GM18517 (cell line): ENCODE results near the gene TDRKH.

Experiments
- ATAC-seq: cut with Tn5 transposase; IDR thresholded peaks from one replicate; pipeline ENCODE4 v1.9.1; 2021; ENCODE audit warnings: mild to moderate bottlenecking, moderate library complexity; ENCODE audit not compliant: unreplicated experiment

Gene TDRKH

GRCh38 chr1:151823175-151823574 is 32.9 kb upstream of the TDRKH start:
- no peak for ATAC-seq

- ATAC-seq, result no peak
Measured at GRCh38 chr1:151822404-151822803, 32.1 kb upstream of the TDRKH start.

- no peak for ATAC-seq
Measured at GRCh38 chr1:151820940-151821339, 30.6 kb upstream of the TDRKH start.

GRCh38 chr1:151819976-151820623 is 29.8 kb upstream of the TDRKH start:
- no peak for ATAC-seq

- ATAC-seq, result no peak
Measured at GRCh38 chr1:151819227-151819835, 29.0 kb upstream of the TDRKH start.

GRCh38 chr1:151817353-151817730 is 27.0 kb upstream of the TDRKH start:
- ATAC-seq, result no peak

GRCh38 chr1:151816548-151817352 is 26.4 kb upstream of the TDRKH start:
- ATAC-seq, result no peak

GRCh38 chr1:151815716-151816327 is 25.5 kb upstream of the TDRKH start:
- no peak for ATAC-seq

GRCh38 chr1:151814971-151815545 is 24.8 kb upstream of the TDRKH start:
- no peak for ATAC-seq

GRCh38 chr1:151814426-151814825 is 24.1 kb upstream of the TDRKH start:
- ATAC-seq, result no peak

- ATAC-seq, result no peak
Measured at GRCh38 chr1:151813271-151813977, 23.1 kb upstream of the TDRKH start.

- no peak for ATAC-seq
Measured at GRCh38 chr1:151811181-151811580, 20.9 kb upstream of the TDRKH start.

- ATAC-seq, result no peak
Measured at GRCh38 chr1:151809985-151810556, 19.8 kb upstream of the TDRKH start.

- no peak for ATAC-seq
Measured at GRCh38 chr1:151809290-151809984, 19.1 kb upstream of the TDRKH start.

GRCh38 chr1:151807766-151808165 is 17.5 kb upstream of the TDRKH start:
- no peak for ATAC-seq

- ATAC-seq, result no peak
Measured at GRCh38 chr1:151807131-151807530, 16.8 kb upstream of the TDRKH start.

GRCh38 chr1:151806170-151806569 is 15.9 kb upstream of the TDRKH start:
- no peak for ATAC-seq

GRCh38 chr1:151805066-151805820 is 14.9 kb upstream of the TDRKH start, which contains the start of gene LINGO4:
Gene LINGO4 (minus strand): TSS chr1:151805419. CDS start chr1:151802704, 2,715 bp downstream.
- no peak for ATAC-seq

GRCh38 chr1:151803915-151804314 is 13.6 kb upstream of the TDRKH start:
- no peak for ATAC-seq
